Measurements from ENCODE around the gene ZEB2. TPM values are rescaled to one million over a fixed set of nuclear protein-coding genes. Genes with fewer than 3 reads are reported as not detected.

ZEB2 gene
- total RNA-seq, 1 experiment from 2014 or later = 28.2 TPM

DNA sequence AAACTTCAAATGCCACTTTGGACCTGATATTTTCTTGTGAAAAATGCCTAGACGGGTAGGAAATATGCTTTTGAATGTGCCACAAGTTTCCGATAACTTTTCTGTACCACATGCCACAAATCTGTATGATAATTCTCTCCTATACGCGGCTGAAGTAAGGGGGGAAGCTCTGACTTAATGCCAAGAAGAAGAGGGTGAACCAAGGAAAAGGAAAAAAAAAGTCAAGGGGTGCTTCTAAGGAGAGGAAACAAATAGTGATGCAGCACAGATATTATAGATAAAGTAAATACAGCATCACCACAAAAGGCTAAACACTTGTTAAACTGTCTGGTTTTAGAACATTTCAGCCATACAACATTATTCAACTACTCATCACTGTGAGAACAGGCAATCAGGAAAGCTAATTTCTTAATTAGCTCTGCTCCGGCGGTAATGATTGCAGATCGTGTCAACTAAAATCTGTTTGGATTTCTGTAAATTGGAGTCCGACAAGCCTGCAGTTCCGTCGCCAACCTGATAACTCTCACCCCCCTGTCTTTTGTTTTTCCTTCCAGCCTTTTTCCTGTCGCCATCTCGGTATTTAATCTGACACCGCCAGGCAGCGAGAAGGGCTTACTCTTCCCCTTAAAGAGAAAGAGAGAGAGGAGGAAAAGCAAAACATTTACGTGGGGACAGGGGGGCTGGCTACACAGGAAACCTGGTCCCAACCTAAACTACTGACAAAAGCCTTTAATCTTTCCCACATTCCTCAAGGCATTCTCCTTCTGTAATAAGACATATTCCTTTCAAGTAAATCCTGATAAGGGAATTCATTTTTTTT lies 67.5 kb downstream of the ZEB2 start:
- intact Hi-C loops (cut with micrococcal nuclease) = no loop called here
- ChIA-PET POLR2A (interaction anchor here (1.1 to 1.5 kb wide), 2 partner anchors 13 to 26 kb away, joined by 3 to 4 read pairs; no protein-coding TSS in a partner anchor), CTCF (no interaction called here)
- H3K36me3 Mint-ChIP-seq (ENCODE audit: insufficient read depth, unreplicated experiment) = peaks cover 7% of the 10 kb centered on the region
- no peaks in the 10 kb centered on the region for H3K9me3 Mint-ChIP-seq (ENCODE audit: unreplicated experiment)
- no TSS peak for BruUV-seq (replicated peaks)
- DNase-seq (ENCODE audit: unreplicated experiment) = no peak
- no peaks in the 10 kb centered on the region for H3K27me3 Mint-ChIP-seq (ENCODE audit: insufficient read depth, unreplicated experiment)
- TF ChIP-seq, protein P1, sequence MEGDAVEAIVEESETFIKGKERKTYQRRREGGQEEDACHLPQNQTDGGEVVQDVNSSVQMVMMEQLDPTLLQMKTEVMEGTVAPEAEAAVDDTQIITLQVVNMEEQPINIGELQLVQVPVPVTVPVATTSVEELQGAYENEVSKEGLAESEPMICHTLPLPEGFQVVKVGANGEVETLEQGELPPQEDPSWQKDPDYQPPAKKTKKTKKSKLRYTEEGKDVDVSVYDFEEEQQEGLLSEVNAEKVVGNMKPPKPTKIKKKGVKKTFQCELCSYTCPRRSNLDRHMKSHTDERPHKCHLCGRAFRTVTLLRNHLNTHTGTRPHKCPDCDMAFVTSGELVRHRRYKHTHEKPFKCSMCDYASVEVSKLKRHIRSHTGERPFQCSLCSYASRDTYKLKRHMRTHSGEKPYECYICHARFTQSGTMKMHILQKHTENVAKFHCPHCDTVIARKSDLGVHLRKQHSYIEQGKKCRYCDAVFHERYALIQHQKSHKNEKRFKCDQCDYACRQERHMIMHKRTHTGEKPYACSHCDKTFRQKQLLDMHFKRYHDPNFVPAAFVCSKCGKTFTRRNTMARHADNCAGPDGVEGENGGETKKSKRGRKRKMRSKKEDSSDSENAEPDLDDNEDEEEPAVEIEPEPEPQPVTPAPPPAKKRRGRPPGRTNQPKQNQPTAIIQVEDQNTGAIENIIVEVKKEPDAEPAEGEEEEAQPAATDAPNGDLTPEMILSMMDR (IDR thresholded peaks at IDR 0.05; ENCODE audit: unreplicated experiment) = no peak
- peaks cover 11% of the 10 kb centered on the region for H3K4me1 Mint-ChIP-seq (ENCODE audit: insufficient read depth, unreplicated experiment)
- H3K27ac Mint-ChIP-seq (ENCODE audit: low read depth, unreplicated experiment) = no peak overlapping the region
- H3K4me3 Mint-ChIP-seq (ENCODE audit: unreplicated experiment) = no peak overlapping the region

DNA sequence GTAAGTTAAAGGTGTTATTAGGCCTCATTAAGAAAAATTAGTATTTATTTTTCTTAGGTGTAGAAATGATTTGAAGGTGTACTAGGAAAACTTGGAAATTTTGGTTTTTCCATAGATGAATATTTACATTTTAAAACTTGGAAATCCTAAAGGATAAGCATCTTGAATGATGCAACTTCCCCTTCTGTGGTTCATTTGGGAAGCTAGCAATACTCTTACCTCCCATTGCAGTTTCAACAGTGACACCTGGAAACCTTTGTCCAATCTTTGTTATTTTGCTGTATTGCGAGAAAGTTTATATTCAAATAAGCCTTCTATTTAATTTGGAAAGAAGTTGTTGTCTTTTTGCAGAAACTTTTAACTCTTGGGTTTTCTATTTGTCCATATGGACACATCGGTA lies 68.5 kb downstream of the ZEB2 start:
- H3K27me3 Mint-ChIP-seq (ENCODE audit: insufficient read depth, unreplicated experiment) = no peaks in the 10 kb centered on the region
- peaks cover 8% of the 10 kb centered on the region for H3K36me3 Mint-ChIP-seq (ENCODE audit: insufficient read depth, unreplicated experiment)
- H3K9me3 Mint-ChIP-seq (ENCODE audit: unreplicated experiment) = no peaks in the 10 kb centered on the region
- no TSS peak for BruUV-seq (replicated peaks)
- H3K4me1 Mint-ChIP-seq (ENCODE audit: insufficient read depth, unreplicated experiment) = peaks cover 2% of the 10 kb centered on the region
- no peak overlapping the region for H3K27ac Mint-ChIP-seq (ENCODE audit: low read depth, unreplicated experiment)
- CTCF ChIA-PET = no interaction called here
- DNase-seq (ENCODE audit: unreplicated experiment) = no peak
- POLR2A ChIA-PET = interaction anchor here (0.5 to 1.5 kb wide), 2 partner anchors 14 to 1118 kb away, joined by 3 to 4 read pairs; no protein-coding TSS in a partner anchor
- H3K4me3 Mint-ChIP-seq (ENCODE audit: unreplicated experiment) = no peak overlapping the region
- TF ChIP-seq, protein P1 (IDR thresholded peaks at IDR 0.05; ENCODE audit: unreplicated experiment) = no peak
- intact Hi-C loops (cut with micrococcal nuclease) = no loop called here

DNA sequence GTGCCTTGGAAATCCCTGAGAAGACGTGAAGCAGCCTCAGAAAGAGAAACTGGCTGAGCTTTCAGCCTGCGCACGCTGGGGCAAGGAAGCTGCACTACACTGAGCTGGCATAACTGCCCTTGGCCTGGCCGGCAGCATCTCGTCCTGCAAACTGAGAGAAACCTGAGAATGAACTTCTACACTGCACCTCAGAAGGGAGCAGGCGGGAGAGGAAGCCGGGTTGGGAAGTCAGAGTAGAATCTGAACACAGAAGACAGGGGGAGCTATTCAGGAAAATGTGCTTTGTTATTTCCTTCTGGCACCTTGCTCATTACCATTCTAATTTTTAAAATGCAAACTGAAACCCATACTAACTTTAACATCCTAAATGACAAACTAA lies 70.9 kb downstream of the ZEB2 start:
- no peak for DNase-seq (ENCODE audit: unreplicated experiment)
- Mint-ChIP-seq H3K27ac (ENCODE audit: low read depth, unreplicated experiment) (no peak overlapping the region), H3K9me3 (ENCODE audit: unreplicated experiment) (no peaks in the 10 kb centered on the region), H3K36me3 (ENCODE audit: insufficient read depth, unreplicated experiment) (peaks cover 7% of the 10 kb centered on the region), H3K4me1 (ENCODE audit: insufficient read depth, unreplicated experiment) (no peaks in the 10 kb centered on the region), H3K4me3 (ENCODE audit: unreplicated experiment) (no peak overlapping the region), H3K27me3 (ENCODE audit: insufficient read depth, unreplicated experiment) (no peaks in the 10 kb centered on the region)
- POLR2A ChIA-PET = interaction anchor here (0.6 kb wide), 2 partner anchors 29 to 274 kb away, joined by 3 to 6 read pairs; no protein-coding TSS in a partner anchor
- intact Hi-C loops (cut with micrococcal nuclease) = no loop called here
- no TSS peak for BruUV-seq (replicated peaks)
- CTCF ChIA-PET = interaction anchor here (0.6 to 1.2 kb wide), 3 partner anchors 59 to 1304 kb away, joined by 3 read pairs; no protein-coding TSS in a partner anchor
- TF ChIP-seq, protein P1 (IDR thresholded peaks at IDR 0.05; ENCODE audit: unreplicated experiment) = no peak

GRCh38 chr2:144448389-144449027 lies 71.4 kb downstream of the ZEB2 start:
- DNase-seq (ENCODE audit: unreplicated experiment) = no peak
- H3K4me3 Mint-ChIP-seq (ENCODE audit: unreplicated experiment) = no peak overlapping the region
- BruUV-seq (replicated peaks) = no TSS peak
- intact Hi-C loops (cut with micrococcal nuclease) = no loop called here
- ChIA-PET POLR2A (interaction anchor here (0.5 to 0.6 kb wide), 3 partner anchors 11 to 800 kb away, joined by 3 to 4 read pairs (median 3); no protein-coding TSS in a partner anchor), CTCF (interaction anchor here (0.6 to 1.2 kb wide), 4 partner anchors 60 to 1561 kb away, joined by 3 read pairs; no protein-coding TSS in a partner anchor)
- peaks cover 7% of the 10 kb centered on the region for H3K36me3 Mint-ChIP-seq (ENCODE audit: insufficient read depth, unreplicated experiment)
- H3K9me3 Mint-ChIP-seq (ENCODE audit: unreplicated experiment) = no peaks in the 10 kb centered on the region
- no peaks in the 10 kb centered on the region for H3K4me1 Mint-ChIP-seq (ENCODE audit: insufficient read depth, unreplicated experiment)
- TF ChIP-seq, protein P1 (IDR thresholded peaks at IDR 0.05; ENCODE audit: unreplicated experiment) = no peak
- H3K27ac Mint-ChIP-seq (ENCODE audit: low read depth, unreplicated experiment) = peak overlapping the region; percentile 75
- H3K27me3 Mint-ChIP-seq (ENCODE audit: insufficient read depth, unreplicated experiment) = no peaks in the 10 kb centered on the region
